ENCODE results near the gene LHX5.

DNA sequence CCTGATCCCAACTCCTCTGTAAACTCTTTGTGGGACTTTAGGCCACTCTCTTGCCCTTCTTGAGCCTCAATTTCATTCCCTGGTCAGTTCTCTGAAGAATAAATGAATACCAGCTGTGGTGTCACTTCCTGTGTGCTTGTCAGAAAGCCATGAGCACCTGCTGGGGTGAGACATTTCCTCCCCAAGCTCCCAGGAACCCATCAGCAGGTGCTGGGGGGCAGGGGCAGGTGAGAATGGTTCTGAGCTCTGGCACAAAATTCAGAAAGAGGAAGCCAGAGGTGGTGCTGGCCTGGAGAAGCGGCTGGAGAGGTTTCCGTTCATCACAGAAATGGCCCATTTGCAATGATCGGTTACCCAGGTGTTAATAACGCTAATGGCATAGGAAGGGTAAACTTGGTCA is 14.9 kb downstream of the LHX5 start:
- TF ChIP-seq EP300 (IDR thresholded peaks at IDR 0.05) (no peak), POLR2A (IDR thresholded peaks at IDR 0.05) (no peak)

All from sigmoid colon (tissue), 4 donors.